NCI-H1417 treated with DMSO at 0.1 percent for 48 hours (cell line): Measurements from ENCODE around the gene FBXW7.
A peak's percentile ranks its signal among the peaks of the same experiment; 100 is the strongest.

Source experiments
- DNase-seq: peaks from one replicate; lab custom pipeline; 2025; lab: John Stamatoyannopoulos, UW

FBXW7 gene

GRCh38 chr4:152510349-152511147, 25.3 kb downstream of the FBXW7 start:
- no peak for DNase-seq

DNA sequence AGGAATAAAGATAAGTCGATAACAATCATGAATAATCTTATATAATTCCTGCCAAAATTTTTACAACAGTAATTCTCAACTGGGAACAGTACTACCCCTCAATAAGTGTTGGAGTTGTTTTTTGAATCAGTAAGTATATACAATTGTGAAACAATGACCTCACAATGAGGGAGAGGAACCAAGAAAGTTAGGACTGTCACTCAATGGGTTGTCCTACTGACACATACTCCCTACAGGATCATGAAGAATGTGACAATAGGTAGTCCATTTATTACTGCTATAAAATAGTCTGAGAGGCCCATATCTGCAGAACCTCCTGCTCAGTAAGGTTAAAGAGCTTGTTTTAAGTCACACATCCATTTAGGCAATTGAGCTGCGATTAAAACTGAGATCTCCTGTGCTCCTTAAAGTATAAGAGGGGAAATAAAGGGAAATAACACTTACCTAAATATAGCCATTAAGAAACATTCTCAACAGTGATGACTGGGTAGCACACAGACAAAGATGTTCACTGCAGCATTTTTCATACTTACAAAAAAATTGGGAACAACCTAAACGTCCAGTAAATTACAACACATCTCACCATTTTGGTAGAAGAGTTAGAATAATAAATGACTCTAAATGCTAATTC, 26.2 kb downstream of the FBXW7 start:
- no peak for DNase-seq

DNA sequence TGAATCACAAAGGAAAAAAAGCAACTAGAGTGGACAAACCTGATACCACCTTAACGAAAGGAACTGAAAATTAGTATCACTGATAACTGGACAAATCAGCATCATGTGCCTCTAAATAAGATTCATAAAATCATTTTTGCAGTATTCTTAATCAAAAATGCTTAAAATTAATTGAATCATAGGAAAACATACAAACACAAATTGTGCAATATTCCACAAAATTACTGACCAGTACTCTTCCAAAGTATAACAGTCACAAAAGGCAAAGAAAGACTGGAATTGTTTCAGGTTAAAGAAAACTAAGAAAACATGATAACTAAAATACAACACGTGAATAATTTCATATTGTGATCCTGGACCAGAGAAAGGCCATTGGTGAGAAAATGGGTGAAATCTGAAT, 27.1 kb downstream of the FBXW7 start:
- no peak for DNase-seq

DNA sequence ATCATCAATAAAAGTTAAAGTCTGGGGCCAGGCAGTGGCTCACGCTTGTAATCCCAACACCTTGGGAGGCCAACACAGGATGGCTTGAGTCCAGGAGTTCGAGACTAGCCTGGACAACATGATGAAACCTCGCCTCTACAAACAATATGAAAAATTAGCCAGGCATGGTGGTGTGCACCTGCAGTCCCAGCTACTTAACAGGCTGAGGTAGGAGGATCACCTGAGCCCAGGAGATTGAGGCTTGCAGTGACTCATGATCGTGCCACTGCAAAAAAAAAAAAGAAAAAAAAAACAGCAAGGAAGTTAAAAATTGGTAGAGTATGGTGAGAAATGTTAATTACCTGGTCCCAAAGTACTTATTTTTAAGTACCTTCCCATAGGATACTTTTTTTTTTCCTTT, 27.5 kb downstream of the FBXW7 start:
- DNase-seq: no peak

DNA sequence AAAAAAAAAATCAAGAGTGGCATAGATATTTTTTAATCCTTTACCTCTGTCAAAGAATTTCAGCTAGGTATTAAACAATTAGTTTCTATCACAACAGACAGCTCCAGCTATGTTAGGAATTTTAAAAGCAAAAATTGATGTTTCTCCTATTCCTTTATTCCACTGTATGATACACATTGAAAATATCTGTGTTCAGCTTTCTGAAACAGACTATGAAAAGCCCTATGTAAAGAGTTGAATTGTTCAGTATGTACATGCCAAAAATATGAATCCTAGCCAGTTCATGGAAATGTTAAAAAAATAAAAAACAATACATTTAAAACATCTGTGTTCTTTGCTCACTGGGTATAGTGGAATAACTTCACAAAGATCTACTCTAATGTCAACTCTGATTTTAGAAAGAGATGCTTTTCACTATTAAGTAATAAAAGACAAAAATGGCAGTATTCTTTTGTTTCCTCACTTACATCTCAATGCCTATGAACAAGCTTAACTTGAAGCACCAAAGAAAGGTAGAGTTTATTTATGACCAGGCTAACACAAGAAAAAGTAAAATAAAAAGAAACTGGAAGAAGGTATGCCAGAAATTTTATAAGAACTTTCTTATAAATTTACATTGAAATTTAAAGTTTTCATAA, 32.1 kb downstream of the FBXW7 start:
- DNase-seq: no peak

GRCh38 chr4:152501846-152502536, 33.9 kb downstream of the FBXW7 start:
- no peak for DNase-seq

- peak; percentile 23 for DNase-seq
Measured at GRCh38 chr4:152500800-152501434, 35.0 kb downstream of the FBXW7 start.

- DNase-seq: no peak
Measured at GRCh38 chr4:152500275-152500674, 35.6 kb downstream of the FBXW7 start.

GRCh38 chr4:152499344-152499743, 36.5 kb downstream of the FBXW7 start:
- DNase-seq: no peak

DNA sequence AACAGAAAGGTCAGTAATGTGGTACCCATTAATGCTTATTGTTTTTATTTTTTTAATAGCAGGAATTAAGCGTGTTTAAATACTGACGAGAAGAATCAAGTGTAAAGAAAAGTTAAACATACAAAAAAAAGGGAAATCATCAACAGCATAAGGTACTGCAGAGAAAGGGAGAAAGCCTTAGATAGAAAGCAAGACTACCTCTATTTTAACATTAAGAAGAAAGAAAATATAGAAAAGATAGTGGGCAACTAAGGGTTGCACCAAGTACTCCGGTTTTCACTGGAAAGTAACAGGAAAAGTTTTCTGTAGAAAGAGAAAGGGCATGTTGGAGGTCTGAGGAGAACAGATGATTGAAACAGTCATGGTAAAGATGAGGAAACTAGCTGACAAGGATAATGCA, 41.9 kb downstream of the FBXW7 start:
- no peak for DNase-seq

DNA sequence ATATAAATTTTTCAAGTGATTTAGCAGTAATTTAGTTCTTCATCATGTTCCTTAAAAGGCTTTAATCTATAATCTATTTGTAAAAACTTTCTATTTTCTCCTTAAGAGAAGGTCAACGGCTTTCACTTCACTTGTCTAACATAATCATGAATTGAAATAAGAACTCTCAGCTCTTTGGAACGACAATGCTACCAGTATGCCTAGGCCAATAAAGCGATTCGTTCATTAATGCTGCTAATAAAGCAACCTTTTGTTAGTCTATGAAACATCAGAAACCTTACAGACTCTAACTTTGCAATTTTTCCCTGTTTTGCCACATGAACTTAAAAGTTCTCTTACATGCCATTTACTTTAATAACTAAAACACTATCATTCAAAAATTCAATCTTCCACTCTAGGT, 47.6 kb downstream of the FBXW7 start:
- no peak for DNase-seq

DNA sequence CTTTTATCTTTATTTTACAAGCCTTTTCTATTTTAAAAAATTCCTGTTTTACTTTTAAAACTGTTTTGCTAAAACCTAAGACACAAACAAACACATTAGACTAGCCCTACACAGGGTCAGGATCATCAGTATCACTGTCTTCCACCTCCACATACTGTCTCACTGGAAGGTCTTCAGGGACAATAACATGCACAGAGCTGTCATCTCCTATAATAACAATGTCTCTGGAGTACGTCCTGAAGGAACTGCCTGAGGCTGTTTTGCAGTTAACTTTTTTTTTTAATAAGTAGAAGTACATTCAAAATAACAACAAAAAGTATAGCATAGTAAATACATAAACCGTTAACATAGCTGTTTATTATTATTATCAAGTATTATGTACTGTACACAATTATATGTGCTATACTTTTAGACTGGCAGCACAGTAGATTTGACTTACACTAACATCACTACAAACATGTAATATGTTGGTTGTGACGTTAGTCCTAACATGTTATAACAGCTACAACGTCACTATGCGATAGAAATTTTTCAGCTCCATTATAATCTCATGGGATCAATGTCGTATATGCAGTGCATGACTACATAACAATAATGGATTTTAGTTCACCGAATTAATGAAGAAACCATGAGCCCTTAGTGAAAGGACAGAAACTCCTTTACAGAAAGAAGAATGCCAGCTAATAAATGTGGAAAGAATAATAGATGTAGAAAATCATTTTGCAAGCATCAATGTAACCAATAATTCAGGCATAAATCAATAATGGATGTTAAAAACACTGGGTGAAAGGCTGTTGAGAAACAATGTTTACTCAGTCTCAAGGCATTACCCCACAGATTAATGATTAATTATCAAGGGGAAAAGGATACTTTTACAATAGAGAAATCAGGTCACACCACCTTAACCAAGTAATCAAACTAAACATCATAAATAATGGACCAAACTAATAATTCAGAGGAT, 49.2 kb downstream of the FBXW7 start:
- DNase-seq: no peak

- DNase-seq: no peak
Measured at GRCh38 chr4:152485726-152486276, 50.1 kb downstream of the FBXW7 start.

- no peak for DNase-seq
Measured at GRCh38 chr4:152482211-152482610, 53.7 kb downstream of the FBXW7 start.

DNA sequence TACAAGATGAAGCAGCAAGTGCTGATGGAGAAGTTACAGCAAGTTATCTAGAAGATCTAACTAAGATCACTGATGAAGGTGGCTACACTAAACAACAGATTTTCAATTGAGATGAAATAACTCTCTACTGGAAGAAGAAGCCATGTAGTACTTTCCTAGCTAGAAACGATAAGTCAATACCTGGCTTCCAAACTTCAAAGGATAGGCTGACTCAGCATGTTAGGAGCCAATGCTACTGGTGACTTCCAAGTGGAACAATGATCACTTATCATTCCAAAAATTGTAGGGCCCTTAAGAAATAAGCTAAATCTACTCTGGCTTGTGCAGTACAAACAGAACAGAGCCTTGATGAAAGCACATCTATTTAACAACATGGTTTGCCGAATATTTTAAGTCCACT, 55.0 kb downstream of the FBXW7 start:
- DNase-seq: no peak

- DNase-seq: no peak
Measured at GRCh38 chr4:152480326-152480725, 55.6 kb downstream of the FBXW7 start.

DNA sequence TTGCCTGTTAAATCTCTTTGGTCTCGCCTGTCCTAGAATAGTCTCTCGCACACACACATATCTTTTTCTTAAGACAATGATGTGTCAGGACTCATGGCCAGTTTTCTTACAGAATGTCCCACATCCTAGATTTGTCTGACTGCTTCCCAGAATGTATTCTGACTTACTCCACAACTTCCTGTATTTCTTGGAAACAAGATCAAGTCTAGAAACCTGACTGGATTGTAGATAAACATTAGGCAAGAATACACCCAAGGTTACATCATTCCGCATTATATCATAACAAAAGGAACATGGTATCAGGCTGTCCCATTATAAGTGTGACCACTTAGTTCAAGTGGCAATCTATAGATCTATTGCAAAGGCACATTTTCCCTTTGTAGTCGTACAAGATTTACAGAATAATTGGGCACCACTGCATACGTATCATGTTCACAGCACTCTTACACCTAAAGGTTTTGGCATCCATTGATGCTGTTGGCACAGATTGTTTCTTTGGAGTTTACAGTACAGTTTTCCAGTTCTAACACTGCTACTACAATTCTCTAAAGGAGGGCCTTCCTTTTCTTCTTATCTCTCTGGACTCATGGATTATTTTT, 56.4 kb downstream of the FBXW7 start:
- DNase-seq: no peak

- DNase-seq: no peak
Measured at GRCh38 chr4:152478461-152479237, 57.2 kb downstream of the FBXW7 start.

- DNase-seq: no peak
Measured at GRCh38 chr4:152476796-152477195, 59.1 kb downstream of the FBXW7 start.
